ENCODE results near the gene RABAC1.

Gene RABAC1

GRCh38 chr19:41928754-41929535 lies 30.2 kb downstream of the RABAC1 start:
- no peak for DNase-seq (ENCODE audit: low spot score)

- no peak for DNase-seq (ENCODE audit: low spot score)
Measured at GRCh38 chr19:41928221-41928683, 30.9 kb downstream of the RABAC1 start, which contains the start of gene ERFL. Gene ERFL (minus strand): TSS chr19:41928449. CDS start chr19:41912919, 15,530 bp downstream.

GRCh38 chr19:41927497-41928192 lies 31.5 kb downstream of the RABAC1 start:
- no peak for DNase-seq (ENCODE audit: low spot score)

- no peak for DNase-seq (ENCODE audit: low spot score)
Measured at GRCh38 chr19:41926763-41927496, 32.2 kb downstream of the RABAC1 start.

- no peak for DNase-seq (ENCODE audit: low spot score)
Measured at GRCh38 chr19:41926028-41926762, 32.9 kb downstream of the RABAC1 start.

GRCh38 chr19:41925208-41926003 lies 33.7 kb downstream of the RABAC1 start:
- DNase-seq (ENCODE audit: low spot score), result no peak

GRCh38 chr19:41924151-41925145 lies 34.7 kb downstream of the RABAC1 start:
- DNase-seq (ENCODE audit: low spot score), result no peak

- DNase-seq (ENCODE audit: low spot score), result no peak
Measured at GRCh38 chr19:41923045-41923788, 35.9 kb downstream of the RABAC1 start.

- no peak for DNase-seq (ENCODE audit: low spot score)
Measured at GRCh38 chr19:41922585-41922984, 36.5 kb downstream of the RABAC1 start.

GRCh38 chr19:41921577-41922576 lies 37.2 kb downstream of the RABAC1 start:
- no peak for DNase-seq (ENCODE audit: low spot score)

- no peak for DNase-seq (ENCODE audit: low spot score)
Measured at GRCh38 chr19:41920882-41921576, 38.1 kb downstream of the RABAC1 start.

GRCh38 chr19:41919948-41920712 lies 39.0 kb downstream of the RABAC1 start:
- DNase-seq (ENCODE audit: low spot score), result no peak

- DNase-seq (ENCODE audit: low spot score), result no peak
Measured at GRCh38 chr19:41918653-41919244, 40.4 kb downstream of the RABAC1 start.

GRCh38 chr19:41918095-41918494 lies 41.0 kb downstream of the RABAC1 start:
- no peak for DNase-seq (ENCODE audit: low spot score)

GRCh38 chr19:41917676-41918075 lies 41.4 kb downstream of the RABAC1 start:
- DNase-seq (ENCODE audit: low spot score), result no peak
